GM18951 (cell line): Measurements from ENCODE around the gene PSAP.
A peak's percentile ranks its signal among the peaks of the same experiment; 100 is the strongest.

Experiments used
- POLR2A ChIP-seq: IDR thresholded peaks from 4 replicates; pipeline ENCODE4 v1.6.1; 2011; ENCODE audit warnings: mild to moderate bottlenecking; ENCODE audit not compliant: insufficient read length, insufficient read depth; ENCODE audit errors: extremely low read depth
- in situ Hi-C: fragments of 300-500 bp; cut with MboI; formaldehyde crosslinking; loops from one replicate; pipeline ENCODE4 v1.12.0; 2022; ENCODE audit warnings: low sequenced_read_pairs, mixed read lengths, inconsistent platforms; ENCODE audit not compliant: unreplicated experiment

The PSAP gene

GRCh38 chr10:71771204-71771603, 79.8 kb downstream of the PSAP start:
- in situ Hi-C loops: no loop called here
- no peak for TF ChIP-seq POLR2A

- in situ Hi-C loops: no loop called here
- no peak for TF ChIP-seq POLR2A
Observed at GRCh38 chr10:71770789-71771188, 80.3 kb downstream of the PSAP start.

DNA sequence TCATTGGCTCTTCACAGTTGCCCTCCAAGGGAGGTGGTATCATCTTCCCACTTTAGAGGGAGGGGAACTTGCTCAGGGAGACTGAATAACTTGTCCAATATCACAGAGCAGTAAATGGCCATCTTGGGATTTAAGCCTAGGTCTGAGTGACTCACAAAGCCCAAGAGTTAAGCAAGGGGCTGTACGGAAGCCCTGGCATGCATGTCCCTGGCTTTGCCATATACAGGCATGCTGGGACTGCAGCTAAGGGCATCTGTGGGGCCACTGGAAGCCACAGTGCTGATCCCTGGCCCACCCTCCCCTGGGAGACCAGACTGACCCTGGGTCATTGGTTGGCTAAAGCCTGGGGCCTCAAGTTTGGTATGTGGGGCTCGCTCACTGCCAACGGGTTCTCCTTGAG, 80.8 kb downstream of the PSAP start:
- in situ Hi-C loops: no loop called here

DNA sequence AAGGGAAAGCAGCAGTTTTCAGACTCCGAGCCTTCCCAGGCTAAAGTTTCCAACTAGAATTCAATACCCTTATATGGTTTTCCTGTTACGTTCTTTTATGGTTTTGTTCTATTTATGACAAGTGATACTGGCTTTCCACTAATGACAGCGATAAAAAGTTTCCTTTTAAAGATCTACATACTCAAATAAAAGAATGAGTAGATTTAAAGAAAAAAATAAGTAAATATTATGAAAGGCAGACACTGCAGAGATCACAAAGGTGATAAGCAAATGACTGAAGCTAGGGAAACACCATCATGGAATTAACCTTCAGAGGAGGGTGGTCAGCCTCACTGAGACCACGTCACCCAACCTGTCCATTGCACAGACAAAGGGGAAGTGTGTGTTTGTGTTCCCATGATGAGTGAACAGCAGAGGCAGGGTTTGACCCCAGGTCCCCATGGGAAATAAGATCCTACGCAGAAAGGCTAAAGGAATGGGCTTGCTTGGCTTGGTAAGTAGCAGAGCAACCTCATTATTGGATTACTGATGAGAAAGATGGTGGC, 81.7 kb downstream of the PSAP start:
- in situ Hi-C loops: no loop called here

More for the DNA sequence above, 80.8 kb downstream of the PSAP start:
- no peak for TF ChIP-seq POLR2A

DNA sequence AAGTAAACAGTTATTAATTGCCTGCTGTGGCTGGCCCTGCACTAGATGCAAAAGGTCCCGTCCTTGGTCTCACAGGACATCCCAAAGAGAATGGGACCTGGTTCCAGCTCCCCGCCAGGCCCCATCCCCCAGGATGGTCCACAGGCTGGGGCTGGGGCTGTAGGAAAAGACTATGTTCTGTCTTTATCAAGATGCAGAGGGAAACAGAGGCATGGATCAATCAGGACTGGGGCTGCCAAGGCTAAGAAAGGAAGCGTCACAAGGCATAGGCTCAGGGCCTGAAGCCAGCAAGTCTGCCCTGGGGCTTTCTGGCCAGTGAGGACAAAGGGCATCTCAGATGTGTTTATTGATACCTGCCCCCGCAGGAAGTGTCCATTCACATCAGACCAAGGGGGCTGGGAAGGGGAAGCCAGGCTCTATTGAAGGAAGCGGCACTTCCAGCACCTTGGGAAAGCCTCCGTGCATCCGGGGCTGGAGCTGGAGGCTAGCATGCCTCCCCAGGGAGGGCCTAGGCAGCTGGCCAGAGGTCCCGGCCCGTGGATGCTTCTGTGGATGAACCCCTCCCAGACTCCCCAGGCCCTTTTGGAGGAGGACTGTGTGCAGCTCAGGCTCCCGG, 83.5 kb downstream of the PSAP start:
- in situ Hi-C loops: no loop called here
- TF ChIP-seq POLR2A: no peak

More for the DNA sequence above, 81.7 kb downstream of the PSAP start:
- peak; percentile 18 for TF ChIP-seq POLR2A

GRCh38 chr10:71766717-71767419, 84.2 kb downstream of the PSAP start:
- in situ Hi-C loops: no loop called here

More at GRCh38 chr10:71766717-71767419, 84.2 kb downstream of the PSAP start:
- no peak for TF ChIP-seq POLR2A
